ENCODE results near the gene RTN4.

Gene RTN4

DNA sequence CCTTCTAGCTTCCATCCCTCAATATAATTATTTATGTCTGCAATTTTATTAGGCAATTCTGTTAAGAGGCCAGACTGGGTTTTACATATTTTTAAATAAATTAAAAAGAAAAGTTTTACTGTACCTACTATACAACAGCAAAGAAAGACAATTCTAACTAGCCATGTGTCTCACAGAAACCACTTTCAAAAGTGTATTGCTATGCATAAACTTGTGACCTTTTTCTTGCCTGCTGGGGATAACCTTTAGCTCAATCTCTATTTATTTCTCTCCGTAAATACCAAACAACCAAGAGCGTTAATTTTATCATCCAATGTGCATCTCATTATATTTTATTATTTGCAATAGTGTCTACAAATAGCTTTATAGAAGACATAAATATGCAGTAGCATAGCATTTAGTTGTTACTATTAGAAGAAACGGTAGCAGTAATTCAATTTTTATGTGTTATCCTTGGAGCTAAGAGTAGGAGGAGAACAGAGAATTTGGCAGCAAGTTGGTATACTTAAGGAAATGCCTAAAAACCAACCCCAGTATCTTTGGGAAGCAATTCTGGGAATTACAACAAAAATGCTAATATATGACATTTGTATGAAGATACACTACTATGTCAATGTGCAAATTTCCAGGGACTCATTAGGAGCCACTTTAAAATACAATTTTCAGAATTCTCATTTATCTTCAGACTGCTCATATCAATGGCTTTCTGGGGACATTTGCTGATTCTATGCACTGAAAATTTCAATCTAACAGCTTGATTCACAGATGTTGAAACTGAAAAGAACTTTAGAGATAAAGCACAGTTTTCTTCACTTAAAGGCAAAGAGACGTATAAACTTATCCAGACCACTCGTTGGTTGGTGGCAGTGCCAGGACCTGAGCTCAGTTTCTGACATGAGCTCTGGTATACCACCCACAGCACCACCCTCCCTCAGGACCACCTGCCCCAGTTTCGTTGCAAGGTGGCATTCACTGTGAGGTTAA, 23.0 kb upstream of the RTN4 start:
- no peak for DNase-seq (ENCODE audit: low read depth)
- TF ChIP-seq, protein P1, sequence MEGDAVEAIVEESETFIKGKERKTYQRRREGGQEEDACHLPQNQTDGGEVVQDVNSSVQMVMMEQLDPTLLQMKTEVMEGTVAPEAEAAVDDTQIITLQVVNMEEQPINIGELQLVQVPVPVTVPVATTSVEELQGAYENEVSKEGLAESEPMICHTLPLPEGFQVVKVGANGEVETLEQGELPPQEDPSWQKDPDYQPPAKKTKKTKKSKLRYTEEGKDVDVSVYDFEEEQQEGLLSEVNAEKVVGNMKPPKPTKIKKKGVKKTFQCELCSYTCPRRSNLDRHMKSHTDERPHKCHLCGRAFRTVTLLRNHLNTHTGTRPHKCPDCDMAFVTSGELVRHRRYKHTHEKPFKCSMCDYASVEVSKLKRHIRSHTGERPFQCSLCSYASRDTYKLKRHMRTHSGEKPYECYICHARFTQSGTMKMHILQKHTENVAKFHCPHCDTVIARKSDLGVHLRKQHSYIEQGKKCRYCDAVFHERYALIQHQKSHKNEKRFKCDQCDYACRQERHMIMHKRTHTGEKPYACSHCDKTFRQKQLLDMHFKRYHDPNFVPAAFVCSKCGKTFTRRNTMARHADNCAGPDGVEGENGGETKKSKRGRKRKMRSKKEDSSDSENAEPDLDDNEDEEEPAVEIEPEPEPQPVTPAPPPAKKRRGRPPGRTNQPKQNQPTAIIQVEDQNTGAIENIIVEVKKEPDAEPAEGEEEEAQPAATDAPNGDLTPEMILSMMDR (IDR thresholded peaks at IDR 0.05; ENCODE audit: control insufficient read depth, insufficient read depth, low read depth, low read length, missing control alignments) = no peak
- no peak overlapping the region for H3K4me3 ChIP-seq (ENCODE audit: control insufficient read depth, low read depth, low read length)

DNA sequence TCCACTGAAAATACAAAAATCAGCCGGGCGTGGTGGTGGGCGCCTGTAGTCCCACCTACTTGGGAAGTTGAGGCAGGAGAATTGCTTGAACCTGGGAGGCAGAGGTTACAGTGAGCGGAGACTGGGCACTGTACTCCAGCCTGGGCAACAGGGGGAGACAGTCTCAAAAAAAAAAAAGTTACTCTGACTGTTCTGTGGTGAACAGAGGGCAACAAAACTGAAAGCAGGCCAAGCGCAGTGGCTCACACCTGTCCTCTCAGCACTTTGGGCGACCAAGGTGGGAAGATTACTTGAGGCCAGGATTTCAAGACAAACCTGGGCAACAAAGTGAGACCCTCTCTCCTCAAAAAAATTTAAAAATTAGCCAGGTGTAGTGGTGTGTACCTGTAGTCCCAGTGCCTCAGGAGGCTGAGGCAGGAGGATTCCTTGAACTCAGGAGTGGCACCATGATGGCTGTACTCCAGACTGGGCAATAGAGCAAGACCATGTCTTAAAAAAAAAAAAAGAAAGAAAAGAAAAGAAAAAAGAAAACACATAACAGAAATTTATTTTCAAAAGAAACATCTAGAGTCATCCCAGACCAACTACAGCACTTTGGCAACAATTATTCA, 13.6 kb upstream of the RTN4 start:
- TF ChIP-seq, protein P1 (IDR thresholded peaks at IDR 0.05; ENCODE audit: control insufficient read depth, insufficient read depth, low read depth, low read length, missing control alignments) = peak; percentile 7
- no peak overlapping the region for H3K4me3 ChIP-seq (ENCODE audit: control insufficient read depth, low read depth, low read length)
- no peak for DNase-seq (ENCODE audit: low read depth)

GRCh38 chr2:55063226-55063625, 13.0 kb upstream of the RTN4 start:
- TF ChIP-seq, protein P1 (IDR thresholded peaks at IDR 0.05; ENCODE audit: control insufficient read depth, insufficient read depth, low read depth, low read length, missing control alignments) = no peak
- H3K4me3 ChIP-seq (ENCODE audit: control insufficient read depth, low read depth, low read length) = no peak overlapping the region
- DNase-seq (ENCODE audit: low read depth) = no peak

- TF ChIP-seq, protein P1 (IDR thresholded peaks at IDR 0.05; ENCODE audit: control insufficient read depth, insufficient read depth, low read depth, low read length, missing control alignments) = no peak
- no peak overlapping the region for H3K4me3 ChIP-seq (ENCODE audit: control insufficient read depth, low read depth, low read length)
- DNase-seq (ENCODE audit: low read depth) = no peak
Measured at GRCh38 chr2:55062754-55063153, 12.5 kb upstream of the RTN4 start.

- no peak for DNase-seq (ENCODE audit: low read depth)
- TF ChIP-seq, protein P1 (IDR thresholded peaks at IDR 0.05; ENCODE audit: control insufficient read depth, insufficient read depth, low read depth, low read length, missing control alignments) = no peak
- H3K4me3 ChIP-seq (ENCODE audit: control insufficient read depth, low read depth, low read length) = no peak overlapping the region
Measured at GRCh38 chr2:55061523-55062344, 11.5 kb upstream of the RTN4 start.

GRCh38 chr2:55059793-55060192, 9.5 kb upstream of the RTN4 start:
- H3K4me3 ChIP-seq (ENCODE audit: control insufficient read depth, low read depth, low read length) = no peak overlapping the region
- no peak for DNase-seq (ENCODE audit: low read depth)
- TF ChIP-seq, protein P1 (IDR thresholded peaks at IDR 0.05; ENCODE audit: control insufficient read depth, insufficient read depth, low read depth, low read length, missing control alignments) = no peak

Data from AG09309 (cell line).